Omental fat pad (tissue), 4 donors: ENCODE results near the gene RBM28. TPM values are rescaled to one million over a fixed set of nuclear protein-coding genes. Genes with fewer than 3 reads are reported as not detected.
"Not testable (repeated sequence)": the region's sequence is repeated elsewhere in the genome, so short reads cannot be mapped to it uniquely, and the experiment has no call there.

Experiments used
- ATAC-seq: fragments of 150-250 bp; one replicate; pipeline ENCODE4 v1.9.1; 2016; ENCODE audit warnings: mild to moderate bottlenecking, moderate library complexity; ENCODE audit not compliant: low FRiP score
- DNase-seq: peaks from one replicate; pipeline ENCODE4 v3.0.0-alpha.2; 2019; ENCODE audit warnings: low spot score
- CTCF ChIP-seq, 3 donors: fragments of 450-650 bp; IDR thresholded peaks; one replicate each; pipeline ENCODE4 v1.5.1; 2016 to 2017; ENCODE audit warnings: antibody characterized with exemption in 3 of 3, mild to moderate bottlenecking in 3 of 3, moderate library complexity in 2 of 3
- total RNA-seq, 4 donors: library from RNA; depleted of rRNA; stranded (reverse); fragments of >200 nt; gene quantifications; one replicate each; pipeline ENCODE4 v1.1.0, GENCODE V29; 2016

RBM28 gene
- total RNA-seq, 4 donors from 2014 or later, result 21.5 to 79.0 (median 29.5) TPM

DNA sequence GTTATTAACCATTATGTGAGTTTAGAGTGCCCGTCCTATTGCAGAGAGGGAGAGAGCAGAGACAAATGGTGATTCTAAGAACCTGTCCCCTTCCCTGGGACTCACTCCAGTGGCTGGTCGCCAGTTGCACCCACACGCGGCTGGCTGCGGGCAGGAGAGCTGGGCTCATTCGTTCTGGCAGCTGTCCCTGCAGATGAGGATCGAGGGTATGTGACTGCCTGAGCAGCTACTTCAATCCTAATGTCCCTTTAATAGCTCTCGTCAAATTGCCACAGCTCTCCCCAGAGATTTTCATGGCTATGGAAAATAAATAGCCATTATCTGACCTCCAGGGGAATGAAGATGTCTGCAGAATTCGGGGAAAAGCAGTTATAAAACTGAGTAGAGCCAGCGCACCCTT lies 41.6 kb downstream of the RBM28 start:
- ATAC-seq, result no peak
- DNase-seq, result no peak
- no peak for TF ChIP-seq CTCF (IDR thresholded peaks at IDR 0.05)

DNA sequence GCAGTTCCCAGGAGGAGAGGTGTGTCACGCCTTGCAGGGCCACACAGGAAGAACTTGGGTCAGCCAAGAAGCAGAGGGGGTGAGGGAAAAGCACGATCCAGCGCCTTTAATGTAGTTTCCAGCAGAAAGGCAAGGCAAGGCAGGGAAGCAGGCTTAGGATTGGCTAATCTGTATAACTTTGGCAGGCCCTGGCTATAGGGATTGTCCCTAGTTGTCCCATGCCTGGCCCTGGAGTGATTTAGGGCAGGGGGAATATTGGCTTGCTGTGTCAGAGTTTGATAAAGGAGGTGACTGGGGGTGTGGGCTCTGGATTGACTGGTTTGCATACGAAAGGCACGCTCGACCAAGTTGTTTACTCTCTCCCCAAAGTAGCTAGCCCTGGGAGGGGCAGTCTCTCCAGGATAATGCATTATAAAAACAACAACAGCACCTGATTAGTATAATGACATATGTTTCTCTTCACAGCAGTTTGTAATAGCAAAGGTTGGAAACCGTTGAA lies 44.5 kb downstream of the RBM28 start:
- DNase-seq (no peak), ATAC-seq (no peak)

GRCh38 chr7:128298004-128298403 lies 45.7 kb downstream of the RBM28 start:
- not testable (repeated sequence) for ATAC-seq

More for the DNA sequence above, 44.5 kb downstream of the RBM28 start:
- no peak for TF ChIP-seq CTCF (IDR thresholded peaks at IDR 0.05)

DNA sequence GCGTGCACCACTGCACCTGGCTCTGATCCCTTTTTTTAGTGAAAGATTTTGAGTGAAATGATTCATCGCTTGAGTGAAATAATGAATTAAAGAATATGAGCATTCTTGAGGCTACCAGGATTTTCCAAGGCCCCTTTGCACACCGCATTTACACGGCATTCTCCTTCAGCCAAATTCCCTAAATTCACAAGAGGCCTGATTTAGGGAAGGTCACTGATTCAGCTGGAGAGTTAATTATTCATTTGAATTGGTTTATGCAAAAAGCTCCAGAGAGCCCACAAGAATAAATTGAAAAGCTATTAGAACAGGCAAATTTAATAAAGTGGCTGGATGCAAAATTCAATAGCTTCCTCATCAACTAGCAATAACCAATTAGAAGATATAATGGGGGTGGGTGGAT lies 56.2 kb downstream of the RBM28 start:
- no peak for TF ChIP-seq CTCF (IDR thresholded peaks at IDR 0.05)
- no peak for ATAC-seq

More at GRCh38 chr7:128298004-128298403, 45.7 kb downstream of the RBM28 start:
- DNase-seq, result not testable (repeated sequence)

GRCh38 chr7:128284102-128284501 lies 59.6 kb downstream of the RBM28 start:
- ATAC-seq (no peak), DNase-seq (no peak)
- TF ChIP-seq CTCF (IDR thresholded peaks at IDR 0.05), result no peak

More for the DNA sequence above, 56.2 kb downstream of the RBM28 start:
- DNase-seq, result no peak

DNA sequence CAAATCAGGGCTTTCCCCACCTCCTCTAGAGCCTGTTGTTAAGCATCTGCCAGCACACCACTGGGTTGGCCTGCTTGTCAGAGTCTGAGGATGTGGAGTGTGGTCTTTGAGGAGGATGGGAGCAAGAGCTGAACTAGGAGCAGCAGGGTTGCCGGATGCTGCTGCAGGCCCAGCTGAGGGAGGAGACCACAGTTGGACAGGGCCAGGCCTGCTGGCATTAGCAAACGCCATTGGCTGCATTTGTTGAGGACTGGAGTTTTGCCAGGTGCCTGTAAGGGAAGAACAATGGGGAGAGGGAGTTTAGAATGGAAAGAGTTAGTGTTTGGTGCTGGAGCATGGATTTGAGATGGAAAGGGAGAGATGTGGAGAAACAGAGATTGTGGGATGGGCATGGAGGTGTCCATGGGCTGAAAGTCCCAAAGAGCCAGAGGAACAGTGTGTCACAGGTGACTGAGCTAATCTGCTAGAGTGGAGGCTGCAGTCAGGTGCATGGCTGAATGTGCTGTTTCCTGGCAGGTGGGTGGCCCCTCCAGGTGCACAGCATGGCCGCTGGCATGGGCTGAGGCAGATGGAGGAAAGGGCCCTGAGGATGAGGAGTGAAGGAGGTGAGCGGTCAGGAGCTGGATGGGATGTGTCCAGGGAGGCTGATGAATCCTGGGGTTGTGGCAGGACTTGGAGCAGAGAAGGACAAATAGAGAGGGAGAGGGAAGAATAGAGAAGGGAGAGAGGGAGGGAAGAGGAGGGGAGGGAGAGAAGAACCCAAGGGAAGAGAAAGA lies 61.9 kb downstream of the RBM28 start:
- TF ChIP-seq CTCF (IDR thresholded peaks at IDR 0.05), result no peak
- DNase-seq (no peak), ATAC-seq (no peak)

- not testable (repeated sequence) for DNase-seq, ATAC-seq
These were observed 63.3 kb downstream of the RBM28 start for GRCh38 chr7:128280451-128280850.

GRCh38 chr7:128279124-128279713 lies 64.5 kb downstream of the RBM28 start:
- ATAC-seq (no peak), DNase-seq (no peak)

More at GRCh38 chr7:128279124-128279713, 64.5 kb downstream of the RBM28 start:
- no peak for TF ChIP-seq CTCF (IDR thresholded peaks at IDR 0.05)
